Neural cell (in vitro differentiated cells): ENCODE data around the gene CRHR1. TPM values are rescaled to one million over a fixed set of nuclear protein-coding genes. Genes with fewer than 3 reads are reported as not detected.

Source experiments
- H2AFZ ChIP-seq: fragments of 200-600, 300-800 bp; sonication (generic), shearing (Covaris generic); 2 replicates; pipeline ENCODE4 v1.6.0; 2014; ENCODE audit warnings: low read depth, mild to moderate bottlenecking, antibody characterized with exemption, low read length, moderate library complexity
- H3F3A ChIP-seq: fragments of 200-600 bp; shearing (Covaris generic); 2 replicates; pipeline ENCODE4 v1.6.1; 2016; ENCODE audit warnings: mild to moderate bottlenecking, moderate library complexity, mixed read lengths, antibody characterized with exemption, low read length; ENCODE audit not compliant: insufficient read depth, poor library complexity, severe bottlenecking
- H3K27ac ChIP-seq: fragments of 200-600, 300-800 bp; sonication (generic), shearing (Covaris generic); 2 replicates; pipeline ENCODE4 v1.5.1; 2014; ENCODE audit warnings: mild to moderate bottlenecking, low read length, moderate library complexity
- H3K27me3 ChIP-seq: fragments of 300-800, 200-600 bp; sonication (generic), shearing (Covaris generic); 2 replicates; pipeline ENCODE4 v1.6.0; 2014; ENCODE audit warnings: mild to moderate bottlenecking, low read depth, low read length, moderate library complexity; ENCODE audit not compliant: insufficient read depth
- H3K36me3 ChIP-seq: fragments of 300-800, 200-600 bp; sonication (generic), shearing (Covaris generic); 2 replicates; pipeline ENCODE4 v1.5.1; 2014; ENCODE audit warnings: mild to moderate bottlenecking, antibody characterized with exemption, low read length, moderate library complexity; ENCODE audit not compliant: insufficient read depth
- H3K4me2 ChIP-seq: fragments of 300-800, 200-600 bp; sonication (generic), shearing (Covaris generic); 2 replicates; pipeline ENCODE4 v1.6.0; 2014; ENCODE audit warnings: mild to moderate bottlenecking, low read length
- H3K4me3 ChIP-seq: fragments of 300-800, 200-600 bp; sonication (generic), shearing (Covaris generic); 2 replicates; pipeline ENCODE4 v1.5.1; 2014; ENCODE audit warnings: mild to moderate bottlenecking, low read length, moderate library complexity
- H3K79me2 ChIP-seq: fragments of 200-600 bp; shearing (Covaris generic); replicated peaks from 2 replicates; pipeline ENCODE4 v1.6.0; 2014; ENCODE audit warnings: mild to moderate bottlenecking, low read length, moderate library complexity; ENCODE audit not compliant: insufficient read depth
- H3K9ac ChIP-seq: fragments of 300-800, 200-600 bp; sonication (generic), shearing (Covaris generic); 2 replicates; pipeline ENCODE4 v1.6.1; 2016; ENCODE audit warnings: mild to moderate bottlenecking, low read length, mixed read lengths
- H3K9me2 ChIP-seq: fragments of 200-600 bp; shearing (Covaris generic); 2 replicates; pipeline ENCODE4 v1.6.1; 2016; ENCODE audit warnings: mild to moderate bottlenecking, low read length, mixed read lengths; ENCODE audit not compliant: insufficient read depth
- H3K9me3 ChIP-seq: fragments of 200-600, 300-800 bp; sonication (generic), shearing (Covaris generic); 2 replicates; pipeline ENCODE4 v1.6.1; 2016; ENCODE audit warnings: mild to moderate bottlenecking, mixed run types, low read length, moderate library complexity, mixed read lengths
- H4K20me1 ChIP-seq: fragments of 200-600 bp; shearing (Covaris generic); 2 replicates; pipeline ENCODE4 v1.6.1; 2016; ENCODE audit warnings: mild to moderate bottlenecking, mixed run types; ENCODE audit not compliant: insufficient read depth
- CTCF ChIP-seq: fragments of 450-650 bp; IDR thresholded peaks from 2 replicates; pipeline ENCODE4 v1.5.1; 2014; ENCODE audit warnings: antibody characterized with exemption, mild to moderate bottlenecking, moderate library complexity; ENCODE audit not compliant: poor library complexity, severe bottlenecking
- EP300 ChIP-seq: fragments of 450-650 bp; conservative IDR thresholded peaks from 2 replicates; pipeline ENCODE4 v1.6.1; 2014; ENCODE audit warnings: antibody characterized with exemption, mild to moderate bottlenecking, moderate library complexity; ENCODE audit not compliant: poor library complexity, severe bottlenecking
- EZH2 ChIP-seq: fragments of 200-600, 300-800 bp; shearing (Covaris generic), sonication (generic); IDR thresholded peaks from 2 replicates; pipeline ENCODE4 v1.6.1; 2014; ENCODE audit warnings: antibody characterized with exemption, low read length, borderline replicate concordance, mild to moderate bottlenecking; ENCODE audit not compliant: insufficient read depth, poor library complexity, severe bottlenecking
- MXI1 ChIP-seq: fragments of 450-650 bp; conservative IDR thresholded peaks from 2 replicates; pipeline ENCODE4 v1.6.1; 2014; ENCODE audit warnings: antibody characterized with exemption, mild to moderate bottlenecking; ENCODE audit not compliant: poor library complexity, severe bottlenecking
- POLR2AphosphoS5 ChIP-seq: IDR thresholded peaks from 2 replicates; pipeline ENCODE4 v1.6.1; 2012
- RAD21 ChIP-seq: fragments of 450-650 bp; conservative IDR thresholded peaks from 2 replicates; pipeline ENCODE4 v1.6.1; 2014; ENCODE audit warnings: antibody characterized with exemption, mild to moderate bottlenecking, moderate library complexity
- REST ChIP-seq: IDR thresholded peaks from 2 replicates; pipeline ENCODE4 v1.6.1; 2012; ENCODE audit warnings: borderline replicate concordance
- SMC3 ChIP-seq: fragments of 450-650 bp; conservative IDR thresholded peaks from 2 replicates; pipeline ENCODE4 v1.6.1; 2014; ENCODE audit warnings: antibody characterized with exemption, mild to moderate bottlenecking, moderate library complexity; ENCODE audit not compliant: poor library complexity
- TAF1 ChIP-seq: IDR thresholded peaks from 2 replicates; pipeline ENCODE4 v1.6.1; 2012; ENCODE audit warnings: low read depth
- polyA plus RNA-seq: library from polyadenylated mRNA; depleted of rRNA; stranded (reverse); fragments of >200 nt; gene quantifications from 2 replicates; pipeline ENCODE4 v1.2.3, GENCODE V29; 2014

CRHR1 gene
- polyA plus RNA-seq, 1 donor from 2014 or later, result 4.5 TPM

- H3K4me2 ChIP-seq, result no peak overlapping the region
- no peak overlapping the region for H3K27ac ChIP-seq
- H3K9ac ChIP-seq, result no peak overlapping the region
- no peak overlapping the region for H3K4me3 ChIP-seq
- no peaks in the 10 kb centered on the region for H3K36me3 ChIP-seq
- no peaks in the 10 kb centered on the region for H3F3A ChIP-seq
- H3K9me3 ChIP-seq, result no peaks in the 10 kb centered on the region
- no peaks in the 10 kb centered on the region for H4K20me1 ChIP-seq
- H3K9me2 ChIP-seq, result no peaks in the 10 kb centered on the region
- no peak for TF ChIP-seq MXI1
- no peak for TF ChIP-seq RAD21
- TF ChIP-seq TAF1, result no peak
- TF ChIP-seq POLR2AphosphoS5, result no peak
- no peak for TF ChIP-seq REST
- TF ChIP-seq CTCF, result no peak
- TF ChIP-seq EZH2, result no peak
- no peak for TF ChIP-seq EP300
- TF ChIP-seq SMC3, result no peak
- no peaks in the 10 kb centered on the region for H3K27me3 ChIP-seq
- H3K79me2 ChIP-seq, result no peaks in the 10 kb centered on the region
- no peak overlapping the region for H2AFZ ChIP-seq
Measured at GRCh38 chr17:45758544-45758943, 25.6 kb upstream of the CRHR1 start.

GRCh38 chr17:45759761-45760160 is 24.4 kb upstream of the CRHR1 start:
- Histone ChIP-seq H3K9me2 (no peaks in the 10 kb centered on the region), H3K4me2 (no peak overlapping the region)

GRCh38 chr17:45761957-45762565 is 22.1 kb upstream of the CRHR1 start:
- no peaks in the 10 kb centered on the region for H3K27me3 ChIP-seq
- H3K27ac ChIP-seq, result no peak overlapping the region
- H3K4me2 ChIP-seq, result no peak overlapping the region
- H3K9me3 ChIP-seq, result no peaks in the 10 kb centered on the region
- TF ChIP-seq SMC3, result no peak
- H4K20me1 ChIP-seq, result no peaks in the 10 kb centered on the region
- H3K9me2 ChIP-seq, result no peaks in the 10 kb centered on the region
- no peaks in the 10 kb centered on the region for H3F3A ChIP-seq
- H3K36me3 ChIP-seq, result no peaks in the 10 kb centered on the region
- no peaks in the 10 kb centered on the region for H3K79me2 ChIP-seq
- no peak overlapping the region for H3K4me3 ChIP-seq
- no peak overlapping the region for H2AFZ ChIP-seq
- no peak overlapping the region for H3K9ac ChIP-seq

More at GRCh38 chr17:45759761-45760160, 24.4 kb upstream of the CRHR1 start:
- no peaks in the 10 kb centered on the region for H3K36me3 ChIP-seq
- no peak overlapping the region for H3K9ac ChIP-seq
- H3K27ac ChIP-seq, result no peak overlapping the region
- H3F3A ChIP-seq, result no peaks in the 10 kb centered on the region
- H3K79me2 ChIP-seq, result no peaks in the 10 kb centered on the region
- no peaks in the 10 kb centered on the region for H3K27me3 ChIP-seq
- H4K20me1 ChIP-seq, result no peaks in the 10 kb centered on the region
- no peak overlapping the region for H2AFZ ChIP-seq
- no peaks in the 10 kb centered on the region for H3K9me3 ChIP-seq
- no peak overlapping the region for H3K4me3 ChIP-seq
- no peak for TF ChIP-seq EP300
